ENCODE results near the gene KRTAP5-5.

The KRTAP5-5 gene

GRCh38 chr11:1672613-1673350, 43.2 kb downstream of the KRTAP5-5 start:
- H3K27ac ChIP-seq: no peak overlapping the region
- TF ChIP-seq, protein P1, sequence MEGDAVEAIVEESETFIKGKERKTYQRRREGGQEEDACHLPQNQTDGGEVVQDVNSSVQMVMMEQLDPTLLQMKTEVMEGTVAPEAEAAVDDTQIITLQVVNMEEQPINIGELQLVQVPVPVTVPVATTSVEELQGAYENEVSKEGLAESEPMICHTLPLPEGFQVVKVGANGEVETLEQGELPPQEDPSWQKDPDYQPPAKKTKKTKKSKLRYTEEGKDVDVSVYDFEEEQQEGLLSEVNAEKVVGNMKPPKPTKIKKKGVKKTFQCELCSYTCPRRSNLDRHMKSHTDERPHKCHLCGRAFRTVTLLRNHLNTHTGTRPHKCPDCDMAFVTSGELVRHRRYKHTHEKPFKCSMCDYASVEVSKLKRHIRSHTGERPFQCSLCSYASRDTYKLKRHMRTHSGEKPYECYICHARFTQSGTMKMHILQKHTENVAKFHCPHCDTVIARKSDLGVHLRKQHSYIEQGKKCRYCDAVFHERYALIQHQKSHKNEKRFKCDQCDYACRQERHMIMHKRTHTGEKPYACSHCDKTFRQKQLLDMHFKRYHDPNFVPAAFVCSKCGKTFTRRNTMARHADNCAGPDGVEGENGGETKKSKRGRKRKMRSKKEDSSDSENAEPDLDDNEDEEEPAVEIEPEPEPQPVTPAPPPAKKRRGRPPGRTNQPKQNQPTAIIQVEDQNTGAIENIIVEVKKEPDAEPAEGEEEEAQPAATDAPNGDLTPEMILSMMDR (conservative IDR thresholded peaks at IDR 0.05): no peak

GRCh38 chr11:1673446-1674172, 44.0 kb downstream of the KRTAP5-5 start:
- no peak overlapping the region for H3K27ac ChIP-seq
- TF ChIP-seq, protein P1 (conservative IDR thresholded peaks at IDR 0.05): no peak

- TF ChIP-seq, protein P1 (conservative IDR thresholded peaks at IDR 0.05): no peak
- H3K27ac ChIP-seq: no peak overlapping the region
Measured at GRCh38 chr11:1674173-1675131, 44.9 kb downstream of the KRTAP5-5 start.

GRCh38 chr11:1675536-1676228, 46.1 kb downstream of the KRTAP5-5 start:
- no peak overlapping the region for H3K27ac ChIP-seq
- TF ChIP-seq, protein P1 (conservative IDR thresholded peaks at IDR 0.05): no peak

DNA sequence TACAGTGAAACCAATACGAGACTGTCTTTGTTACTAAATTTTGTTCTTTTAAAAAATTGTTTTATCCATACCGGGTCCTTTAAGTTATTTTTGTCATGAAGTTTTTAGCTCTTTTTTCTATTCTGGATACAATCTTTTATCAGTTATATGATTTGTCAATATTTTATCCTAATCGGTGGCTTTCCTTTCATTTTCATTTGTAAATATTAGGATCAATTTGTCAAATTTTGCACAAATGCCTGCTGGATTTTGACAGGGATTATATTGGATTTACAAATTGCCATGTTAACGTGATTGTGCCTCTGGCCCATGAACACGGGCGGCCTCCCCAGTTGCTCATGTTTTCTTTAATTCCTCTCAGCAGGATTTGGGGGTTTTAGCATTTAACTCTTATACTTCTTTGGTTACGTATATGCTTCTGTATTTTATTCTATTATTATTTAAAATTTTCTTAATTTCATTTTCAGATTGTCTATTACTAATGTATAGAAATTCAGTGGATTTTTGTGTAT, 46.7 kb downstream of the KRTAP5-5 start:
- TF ChIP-seq, protein P1 (conservative IDR thresholded peaks at IDR 0.05): no peak
- H3K27ac ChIP-seq: no peak overlapping the region

- H3K27ac ChIP-seq: no peak overlapping the region
- TF ChIP-seq, protein P1 (conservative IDR thresholded peaks at IDR 0.05): no peak
Measured at GRCh38 chr11:1679881-1680280, 50.3 kb downstream of the KRTAP5-5 start.

Measured in VCaP (cell line).